Measurements from ENCODE around the gene GPT2. TPM values are rescaled to one million over a fixed set of nuclear protein-coding genes. Genes with fewer than 3 reads are reported as not detected.

The GPT2 gene
- polyA plus RNA-seq, 1 donor = 5.2 TPM

GRCh38 chr16:46968063-46968435 is 83.9 kb downstream of the GPT2 start:
- no peaks in the 10 kb centered on the region for H3K4me1 ChIP-seq (ENCODE audit: control insufficient read depth, insufficient read depth, low read length)
- no peak for DNase-seq
- no peaks in the 10 kb centered on the region for H3K9me3 ChIP-seq (ENCODE audit: control insufficient read depth, low read depth, low read length)
- no peaks in the 10 kb centered on the region for H3K27me3 ChIP-seq (ENCODE audit: control insufficient read depth, insufficient read depth, low read length)
- H3K4me3 ChIP-seq (ENCODE audit: low read length) = no peak overlapping the region
- no peak overlapping the region for H3K27ac ChIP-seq (ENCODE audit: low read length)
- peaks cover 65% of the 10 kb centered on the region for H3K36me3 ChIP-seq (ENCODE audit: control insufficient read depth, insufficient read depth, low read length)
- no CpG with 5 or more reads among the region's 2 CpGs for WGBS (ENCODE audit: insufficient coverage, low lambda C conversion rate)

DNA sequence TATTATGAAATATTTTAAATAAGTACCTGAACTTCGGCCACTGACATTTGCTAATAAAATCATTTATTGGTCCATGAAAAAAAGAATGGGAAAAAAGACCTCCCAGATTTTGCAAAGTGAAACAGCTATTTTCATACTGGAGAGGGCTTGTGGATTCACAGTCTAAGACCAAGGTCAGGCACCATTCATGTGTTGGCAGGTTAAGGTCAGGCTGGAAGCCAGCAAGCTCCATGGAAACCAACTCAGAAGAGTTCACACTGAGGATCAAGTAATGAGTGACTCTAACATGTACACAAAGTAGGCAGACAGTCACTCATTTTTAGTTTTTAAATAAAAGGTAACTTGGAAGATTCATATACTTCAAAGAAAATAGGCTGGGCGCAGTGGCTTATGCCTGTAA is 85.9 kb downstream of the GPT2 start:
- Histone ChIP-seq H3K27ac (ENCODE audit: low read length) (no peak overlapping the region), H3K9me3 (ENCODE audit: control insufficient read depth, low read depth, low read length) (no peaks in the 10 kb centered on the region), H3K27me3 (ENCODE audit: control insufficient read depth, insufficient read depth, low read length) (no peaks in the 10 kb centered on the region), H3K4me3 (ENCODE audit: low read length) (no peak overlapping the region), H3K36me3 (ENCODE audit: control insufficient read depth, insufficient read depth, low read length) (peaks cover 46% of the 10 kb centered on the region), H3K4me1 (ENCODE audit: control insufficient read depth, insufficient read depth, low read length) (peaks cover 6% of the 10 kb centered on the region)
- WGBS (ENCODE audit: insufficient coverage, low lambda C conversion rate) = no CpG with 5 or more reads among the region's 2 CpGs
- no peak for DNase-seq

- DNase-seq = no peak
- 95% methylated on average over 7 of the region's 7 CpGs for WGBS (ENCODE audit: insufficient coverage, low lambda C conversion rate)
- Histone ChIP-seq H3K27ac (ENCODE audit: low read length) (no peak overlapping the region), H3K4me3 (ENCODE audit: low read length) (no peak overlapping the region), H3K4me1 (ENCODE audit: control insufficient read depth, insufficient read depth, low read length) (peaks cover 6% of the 10 kb centered on the region), H3K9me3 (ENCODE audit: control insufficient read depth, low read depth, low read length) (no peaks in the 10 kb centered on the region), H3K27me3 (ENCODE audit: control insufficient read depth, insufficient read depth, low read length) (no peaks in the 10 kb centered on the region), H3K36me3 (ENCODE audit: control insufficient read depth, insufficient read depth, low read length) (peaks cover 37% of the 10 kb centered on the region)
These were observed 87.1 kb downstream of the GPT2 start for GRCh38 chr16:46971271-46971670.

DNA sequence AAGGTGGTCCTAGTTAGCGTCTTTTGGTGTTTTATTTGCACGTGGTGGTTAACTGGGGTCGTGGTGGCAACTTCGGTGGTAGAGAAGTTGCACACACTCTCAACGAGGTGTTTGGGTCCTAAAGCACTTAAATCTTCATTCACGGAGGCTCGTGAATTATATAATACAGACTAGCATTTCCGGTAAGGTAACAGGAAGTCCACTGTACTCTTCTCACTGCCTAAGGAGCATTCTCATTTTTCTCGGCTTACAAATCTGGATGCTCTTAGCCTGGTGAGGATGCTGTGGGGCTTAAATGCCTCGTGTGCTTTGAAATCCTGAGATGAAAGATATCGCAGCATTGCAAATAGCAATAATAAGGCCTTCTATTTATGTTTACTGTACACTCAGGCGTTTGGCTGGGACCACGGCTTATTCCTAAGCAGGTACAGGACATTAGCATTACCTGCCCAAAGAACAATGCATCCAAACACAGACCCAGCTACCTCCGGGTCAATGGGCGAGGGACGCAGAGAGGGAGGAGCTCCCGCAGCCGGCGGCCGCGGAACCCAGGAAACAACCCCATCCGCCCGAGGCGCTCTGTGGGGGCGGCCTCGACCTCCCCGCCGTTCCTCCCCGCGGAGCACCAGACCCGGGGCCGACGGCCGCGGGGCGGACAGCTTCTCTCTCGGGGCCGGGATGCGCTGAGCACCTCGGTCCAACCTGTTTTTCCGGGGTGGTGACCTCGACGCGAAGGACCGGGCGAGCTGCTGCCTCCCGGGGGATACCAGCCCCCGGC is 88.5 kb downstream of the GPT2 start:
- peak overlapping the region; percentile 76 for H3K27ac ChIP-seq (ENCODE audit: low read length)
- DNase-seq = peak in 1 of 2 donors; percentile 16
- H3K27me3 ChIP-seq (ENCODE audit: control insufficient read depth, insufficient read depth, low read length) = no peaks in the 10 kb centered on the region
- H3K36me3 ChIP-seq (ENCODE audit: control insufficient read depth, insufficient read depth, low read length) = peaks cover 26% of the 10 kb centered on the region
- peaks cover 6% of the 10 kb centered on the region for H3K4me1 ChIP-seq (ENCODE audit: control insufficient read depth, insufficient read depth, low read length)
- peak overlapping the region; percentile 78 for H3K4me3 ChIP-seq (ENCODE audit: low read length)
- no CpG with 5 or more reads among the region's 48 CpGs for WGBS (ENCODE audit: insufficient coverage, low lambda C conversion rate)
- H3K9me3 ChIP-seq (ENCODE audit: control insufficient read depth, low read depth, low read length) = no peaks in the 10 kb centered on the region

DNA sequence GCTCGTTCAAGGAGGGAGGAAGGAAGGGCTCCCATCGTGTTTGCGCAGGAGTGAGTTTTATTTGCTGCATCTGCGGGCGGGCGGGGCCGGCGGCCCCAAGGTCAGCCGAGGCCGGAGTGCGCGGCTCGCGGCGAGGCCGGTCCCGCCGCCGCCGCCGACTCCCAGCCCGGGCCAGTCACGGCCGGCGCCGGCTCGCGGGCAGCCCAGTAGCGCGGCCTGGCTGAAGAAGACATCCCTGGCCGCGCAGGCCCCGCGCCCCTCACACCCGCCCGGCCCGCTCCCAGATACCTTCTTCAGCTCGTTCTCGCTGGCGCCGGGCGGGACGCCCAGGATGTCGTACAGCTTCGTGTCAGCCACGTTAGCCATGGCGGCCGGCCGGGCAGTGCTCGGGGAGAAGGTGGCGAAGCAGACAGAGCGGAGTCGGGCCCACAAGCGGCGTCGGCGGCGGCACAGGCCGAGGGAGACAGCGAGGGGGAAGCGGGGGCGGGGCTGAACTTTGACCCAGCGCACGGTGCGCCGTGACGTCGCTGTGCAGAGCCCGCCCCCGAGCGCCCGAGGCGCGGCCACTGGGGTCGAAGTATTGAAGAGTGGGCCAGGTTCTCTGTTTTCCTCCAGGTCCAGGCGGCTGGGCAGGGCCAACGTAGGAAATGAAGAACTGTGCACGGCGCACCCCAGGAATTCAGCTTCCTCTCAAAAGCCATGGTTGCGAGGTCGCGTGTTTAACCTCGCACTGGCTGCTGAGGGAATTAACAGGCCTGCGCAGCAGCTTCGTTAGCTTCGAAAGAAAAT is 89.2 kb downstream of the GPT2 start, which contains the start of gene DNAJA2:
Gene DNAJA2 (minus strand): TSS at position 468 of the 789 bp plus-strand sequence. CDS start 102 bp downstream, at position 366.
- H3K27ac ChIP-seq (ENCODE audit: low read length) = peak within 1 kb of the TSS; percentile 76
- peak within 1 kb of the TSS; percentile 78 for H3K4me3 ChIP-seq (ENCODE audit: low read length)
- no peaks in the 10 kb centered on the region for H3K9me3 ChIP-seq (ENCODE audit: control insufficient read depth, low read depth, low read length)
- WGBS (ENCODE audit: insufficient coverage, low lambda C conversion rate) = no CpG with 5 or more reads among the region's 86 CpGs
- H3K27me3 ChIP-seq (ENCODE audit: control insufficient read depth, insufficient read depth, low read length) = no peaks in the 10 kb centered on the region
- H3K4me1 ChIP-seq (ENCODE audit: control insufficient read depth, insufficient read depth, low read length) = peaks cover 6% of the 10 kb centered on the region
- peak; percentile 91 to 96 for DNase-seq
- H3K36me3 ChIP-seq (ENCODE audit: control insufficient read depth, insufficient read depth, low read length) = peaks cover 18% of the 10 kb centered on the region

DNA sequence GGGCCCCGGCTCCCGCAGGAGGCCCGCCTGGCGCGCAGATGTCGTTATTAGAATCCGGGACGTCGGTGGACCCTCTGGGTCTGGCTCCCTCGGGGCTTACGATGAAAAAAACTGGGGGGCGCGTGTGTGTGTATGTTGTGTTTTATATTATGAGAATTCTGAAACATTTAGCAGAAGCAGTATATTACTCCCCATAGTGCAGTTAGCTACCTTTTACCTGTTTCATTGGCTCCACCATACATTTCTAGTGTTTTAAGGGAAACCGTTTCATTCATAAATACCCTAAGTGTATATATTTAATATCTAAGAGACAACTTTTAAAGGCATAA is 89.8 kb downstream of the GPT2 start:
- Histone ChIP-seq H3K36me3 (ENCODE audit: control insufficient read depth, insufficient read depth, low read length) (peaks cover 13% of the 10 kb centered on the region), H3K4me3 (ENCODE audit: low read length) (peak overlapping the region; percentile 78), H3K4me1 (ENCODE audit: control insufficient read depth, insufficient read depth, low read length) (peaks cover 6% of the 10 kb centered on the region), H3K27me3 (ENCODE audit: control insufficient read depth, insufficient read depth, low read length) (no peaks in the 10 kb centered on the region), H3K27ac (ENCODE audit: low read length) (peak overlapping the region; percentile 76), H3K9me3 (ENCODE audit: control insufficient read depth, low read depth, low read length) (no peaks in the 10 kb centered on the region)
- no peak for DNase-seq
- no CpG with 5 or more reads among the region's 14 CpGs for WGBS (ENCODE audit: insufficient coverage, low lambda C conversion rate)

DNA sequence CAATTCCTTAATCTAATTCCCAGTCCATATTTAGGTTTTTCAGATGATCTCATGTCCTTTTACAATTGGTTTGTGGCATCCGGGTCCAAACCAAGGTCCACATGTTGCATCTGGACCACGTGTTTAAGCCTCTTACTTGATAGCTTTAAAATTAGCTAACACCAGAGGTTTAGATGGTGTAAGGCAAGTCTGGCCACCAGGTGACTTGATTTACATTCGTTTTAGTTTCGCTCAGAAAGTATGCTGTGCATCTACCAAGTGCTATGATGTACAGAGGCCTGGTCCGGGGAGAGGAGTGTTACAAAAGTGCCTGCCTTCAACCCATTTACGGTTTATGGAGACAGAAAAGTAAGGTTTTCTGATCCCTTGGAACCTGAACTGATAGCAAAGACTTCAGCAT is 90.2 kb downstream of the GPT2 start:
- H3K27me3 ChIP-seq (ENCODE audit: control insufficient read depth, insufficient read depth, low read length) = no peaks in the 10 kb centered on the region
- no peaks in the 10 kb centered on the region for H3K9me3 ChIP-seq (ENCODE audit: control insufficient read depth, low read depth, low read length)
- WGBS (ENCODE audit: insufficient coverage, low lambda C conversion rate) = 87% methylated on average over 3 of the region's 6 CpGs
- H3K27ac ChIP-seq (ENCODE audit: low read length) = peak overlapping the region; percentile 76
- H3K4me3 ChIP-seq (ENCODE audit: low read length) = peak overlapping the region; percentile 78
- peaks cover 10% of the 10 kb centered on the region for H3K36me3 ChIP-seq (ENCODE audit: control insufficient read depth, insufficient read depth, low read length)
- DNase-seq = peak; percentile 24 to 54
- peaks cover 6% of the 10 kb centered on the region for H3K4me1 ChIP-seq (ENCODE audit: control insufficient read depth, insufficient read depth, low read length)

DNA sequence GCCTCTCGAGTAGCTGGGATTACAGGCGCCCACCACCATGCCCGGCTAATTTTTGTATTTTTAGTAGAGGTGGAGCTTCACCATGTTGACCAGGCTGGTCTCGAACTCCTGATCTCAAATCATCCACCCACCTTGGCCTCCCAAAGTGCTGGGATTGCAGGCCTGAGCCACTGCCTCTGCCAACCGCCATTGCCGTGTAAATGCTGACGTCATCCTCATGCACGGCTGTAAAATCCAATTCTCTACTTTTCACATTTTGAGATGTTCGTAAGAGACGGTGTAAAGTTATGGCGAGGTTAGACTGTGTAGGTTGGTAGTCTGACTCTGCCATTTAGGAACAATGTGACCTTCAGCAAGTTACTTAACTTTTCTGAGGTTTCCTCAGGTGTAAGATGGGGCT is 91.0 kb downstream of the GPT2 start:
- H3K9me3 ChIP-seq (ENCODE audit: control insufficient read depth, low read depth, low read length) = no peaks in the 10 kb centered on the region
- no peaks in the 10 kb centered on the region for H3K27me3 ChIP-seq (ENCODE audit: control insufficient read depth, insufficient read depth, low read length)
- peaks cover 6% of the 10 kb centered on the region for H3K4me1 ChIP-seq (ENCODE audit: control insufficient read depth, insufficient read depth, low read length)
- H3K4me3 ChIP-seq (ENCODE audit: low read length) = no peak overlapping the region
- no peak overlapping the region for H3K27ac ChIP-seq (ENCODE audit: low read length)
- no peak for DNase-seq
- WGBS (ENCODE audit: insufficient coverage, low lambda C conversion rate) = no CpG with 5 or more reads among the region's 11 CpGs
- H3K36me3 ChIP-seq (ENCODE audit: control insufficient read depth, insufficient read depth, low read length) = peaks cover 6% of the 10 kb centered on the region

GRCh38 chr16:46975908-46976470 is 91.8 kb downstream of the GPT2 start:
- no peak for DNase-seq
- 93% methylated on average over 4 of the region's 4 CpGs for WGBS (ENCODE audit: insufficient coverage, low lambda C conversion rate)
- Histone ChIP-seq H3K4me1 (ENCODE audit: control insufficient read depth, insufficient read depth, low read length) (peaks cover 6% of the 10 kb centered on the region), H3K27me3 (ENCODE audit: control insufficient read depth, insufficient read depth, low read length) (no peaks in the 10 kb centered on the region), H3K27ac (ENCODE audit: low read length) (no peak overlapping the region), H3K4me3 (ENCODE audit: low read length) (no peak overlapping the region), H3K9me3 (ENCODE audit: control insufficient read depth, low read depth, low read length) (no peaks in the 10 kb centered on the region), H3K36me3 (ENCODE audit: control insufficient read depth, insufficient read depth, low read length) (peaks cover 3% of the 10 kb centered on the region)

DNA sequence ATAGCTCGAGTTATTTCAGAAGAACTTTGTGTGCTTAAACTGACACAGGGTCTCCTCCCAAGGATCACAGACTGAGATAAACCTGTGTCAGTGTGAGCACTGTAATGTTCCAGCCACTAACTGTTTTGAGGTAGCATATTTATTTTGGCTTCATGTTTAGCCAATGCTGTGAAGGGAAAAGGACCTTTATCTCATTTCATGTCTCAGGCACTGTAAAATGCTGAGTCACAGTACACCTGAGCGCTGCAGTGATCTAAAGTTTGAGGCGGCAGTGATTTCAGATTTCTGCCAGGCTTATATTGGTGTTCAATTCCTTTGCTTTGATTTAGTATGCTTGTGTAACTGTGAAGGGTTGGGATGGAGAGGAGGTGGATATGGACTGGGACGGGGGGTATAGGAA is 92.4 kb downstream of the GPT2 start:
- no CpG with 5 or more reads among the region's 4 CpGs for WGBS (ENCODE audit: insufficient coverage, low lambda C conversion rate)
- Histone ChIP-seq H3K9me3 (ENCODE audit: control insufficient read depth, low read depth, low read length) (no peaks in the 10 kb centered on the region), H3K4me1 (ENCODE audit: control insufficient read depth, insufficient read depth, low read length) (peaks cover 6% of the 10 kb centered on the region), H3K36me3 (ENCODE audit: control insufficient read depth, insufficient read depth, low read length) (peaks cover 2% of the 10 kb centered on the region), H3K4me3 (ENCODE audit: low read length) (no peak overlapping the region), H3K27ac (ENCODE audit: low read length) (no peak overlapping the region), H3K27me3 (ENCODE audit: control insufficient read depth, insufficient read depth, low read length) (no peaks in the 10 kb centered on the region)
- peak in 1 of 2 donors; percentile 25 for DNase-seq

All from large intestine (tissue), 3 donors.